ENCODE measurements around the gene RAB17.

The RAB17 gene

GRCh38 chr2:237602409-237602808, 11.9 kb upstream of the RAB17 start:
- no peak for DNase-seq (ENCODE audit: low read depth, low spot score)
- CTCF ChIA-PET: interaction anchor here (0.6 to 1.7 kb wide), 4 partner anchors 143 to 173 kb away, joined by 3 to 10 read pairs (median 4); no protein-coding TSS in a partner anchor
- POLR2A ChIA-PET: no interaction called here
- TF ChIP-seq, protein P1, sequence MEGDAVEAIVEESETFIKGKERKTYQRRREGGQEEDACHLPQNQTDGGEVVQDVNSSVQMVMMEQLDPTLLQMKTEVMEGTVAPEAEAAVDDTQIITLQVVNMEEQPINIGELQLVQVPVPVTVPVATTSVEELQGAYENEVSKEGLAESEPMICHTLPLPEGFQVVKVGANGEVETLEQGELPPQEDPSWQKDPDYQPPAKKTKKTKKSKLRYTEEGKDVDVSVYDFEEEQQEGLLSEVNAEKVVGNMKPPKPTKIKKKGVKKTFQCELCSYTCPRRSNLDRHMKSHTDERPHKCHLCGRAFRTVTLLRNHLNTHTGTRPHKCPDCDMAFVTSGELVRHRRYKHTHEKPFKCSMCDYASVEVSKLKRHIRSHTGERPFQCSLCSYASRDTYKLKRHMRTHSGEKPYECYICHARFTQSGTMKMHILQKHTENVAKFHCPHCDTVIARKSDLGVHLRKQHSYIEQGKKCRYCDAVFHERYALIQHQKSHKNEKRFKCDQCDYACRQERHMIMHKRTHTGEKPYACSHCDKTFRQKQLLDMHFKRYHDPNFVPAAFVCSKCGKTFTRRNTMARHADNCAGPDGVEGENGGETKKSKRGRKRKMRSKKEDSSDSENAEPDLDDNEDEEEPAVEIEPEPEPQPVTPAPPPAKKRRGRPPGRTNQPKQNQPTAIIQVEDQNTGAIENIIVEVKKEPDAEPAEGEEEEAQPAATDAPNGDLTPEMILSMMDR (IDR thresholded peaks at IDR 0.05; ENCODE audit: insufficient read depth, low read length, missing control alignments): no peak
- H3K4me3 ChIP-seq (ENCODE audit: low read depth, low read length): no peak overlapping the region

DNA sequence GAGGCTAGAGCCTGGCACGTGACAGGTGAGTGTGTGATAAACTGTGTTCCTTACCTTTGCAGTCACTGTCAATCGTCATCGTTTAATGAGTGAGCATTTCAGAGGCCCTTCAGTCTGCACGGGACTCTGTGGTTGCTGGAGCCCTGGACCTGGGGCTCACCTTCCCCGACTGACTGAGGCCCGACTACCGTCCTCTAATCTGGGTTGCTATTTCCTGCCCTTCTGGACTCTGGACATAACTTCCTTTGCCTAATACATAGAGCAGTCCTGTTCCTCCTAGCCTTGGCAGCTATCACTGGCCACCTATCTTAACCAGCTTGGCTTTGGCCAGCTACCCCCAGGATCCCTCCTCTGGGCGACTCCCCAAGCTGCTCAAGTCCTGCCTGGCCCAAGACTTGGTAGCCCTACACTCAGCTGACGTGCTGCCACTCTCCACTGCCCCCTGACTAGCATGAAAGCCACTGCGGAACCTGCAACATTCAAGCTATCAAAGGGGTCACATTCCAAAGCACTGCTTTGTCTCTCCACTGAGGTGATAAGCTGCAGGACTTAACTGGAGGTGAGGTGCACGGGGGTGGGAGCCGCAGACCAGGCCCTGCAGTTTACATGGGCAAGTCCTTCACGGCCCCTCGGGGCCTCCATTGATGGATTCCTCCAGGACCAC, 11.1 kb upstream of the RAB17 start:
- DNase-seq (ENCODE audit: low read depth, low spot score): no peak
- H3K4me3 ChIP-seq (ENCODE audit: low read depth, low read length): no peak overlapping the region
- CTCF ChIA-PET: interaction anchor here (1.1 to 3.0 kb wide), 3 partner anchors 143 to 173 kb away, joined by 4 to 29 read pairs (median 10); no protein-coding TSS in a partner anchor

GRCh38 chr2:237600205-237600846, 9.8 kb upstream of the RAB17 start:
- TF ChIP-seq, protein P1 (IDR thresholded peaks at IDR 0.05; ENCODE audit: insufficient read depth, low read length, missing control alignments): peak; percentile 25
- ChIA-PET POLR2A (no interaction called here), CTCF (interaction anchor here (0.8 to 3.0 kb wide), 9 partner anchors 10 to 175 kb away, joined by 3 to 29 read pairs (median 4); partner anchors contain the start of gene RAB17)
- DNase-seq (ENCODE audit: low read depth, low spot score): peak; percentile 37
- no peak overlapping the region for H3K4me3 ChIP-seq (ENCODE audit: low read depth, low read length)

More for the DNA sequence above, 11.1 kb upstream of the RAB17 start:
- POLR2A ChIA-PET: no interaction called here
- TF ChIP-seq, protein P1 (IDR thresholded peaks at IDR 0.05; ENCODE audit: insufficient read depth, low read length, missing control alignments): no peak

GRCh38 chr2:237599465-237600110, 9.1 kb upstream of the RAB17 start:
- no peak overlapping the region for H3K4me3 ChIP-seq (ENCODE audit: low read depth, low read length)
- no peak for DNase-seq (ENCODE audit: low read depth, low spot score)
- ChIA-PET POLR2A (no interaction called here), CTCF (interaction anchor here (0.5 to 3.0 kb wide), 8 partner anchors 9 to 176 kb away, joined by 3 to 29 read pairs (median 4); partner anchors contain the start of gene RAB17)
- TF ChIP-seq, protein P1 (IDR thresholded peaks at IDR 0.05; ENCODE audit: insufficient read depth, low read length, missing control alignments): no peak

- ChIA-PET CTCF (interaction anchor here (1.0 to 3.0 kb wide), 4 partner anchors 8 to 177 kb away, joined by 3 to 29 read pairs (median 8); partner anchors contain the start of gene RAB17), POLR2A (no interaction called here)
- DNase-seq (ENCODE audit: low read depth, low spot score): no peak
- H3K4me3 ChIP-seq (ENCODE audit: low read depth, low read length): no peak overlapping the region
- TF ChIP-seq, protein P1 (IDR thresholded peaks at IDR 0.05; ENCODE audit: insufficient read depth, low read length, missing control alignments): no peak
These were observed 8.1 kb upstream of the RAB17 start for GRCh38 chr2:237598468-237599208.

Data from AG04449 (cell line).